Activated CD4-positive, alpha-beta T cell treated with anti-CD3 and anti-CD28 coated beads, Interleukin-2, amount 50 U/mL, for 1 hour (primary cell): ENCODE data around the gene DNAJA3.

Experiments used
- DNase-seq: peaks from one replicate; pipeline ENCODE4 v3.0.0-alpha.2; 2020

The DNAJA3 gene

DNA sequence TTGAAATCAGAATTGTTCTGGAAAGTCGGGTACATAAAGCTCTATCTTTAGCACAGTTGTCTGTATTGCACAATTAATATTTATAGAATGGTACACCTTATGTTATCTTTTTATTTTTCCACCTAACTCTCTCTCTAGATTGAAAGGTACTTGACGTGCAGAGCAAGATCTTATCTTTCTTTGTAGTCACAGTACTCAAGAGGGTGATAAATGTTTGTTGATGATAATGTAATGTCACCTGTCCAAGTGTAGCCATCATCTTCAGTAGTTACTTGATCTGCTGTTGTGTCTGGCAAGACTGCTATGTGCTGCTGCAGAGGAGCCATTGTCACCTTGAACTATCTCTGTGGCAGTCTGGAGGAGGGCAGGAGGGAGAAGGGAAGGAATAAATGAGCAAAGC is 55.9 kb downstream of the DNAJA3 start:
- no peak for DNase-seq

GRCh38 chr16:4481963-4482362 is 56.3 kb downstream of the DNAJA3 start:
- no peak for DNase-seq

- no peak for DNase-seq
These were observed 60.6 kb downstream of the DNAJA3 start for GRCh38 chr16:4486126-4486893.

DNA sequence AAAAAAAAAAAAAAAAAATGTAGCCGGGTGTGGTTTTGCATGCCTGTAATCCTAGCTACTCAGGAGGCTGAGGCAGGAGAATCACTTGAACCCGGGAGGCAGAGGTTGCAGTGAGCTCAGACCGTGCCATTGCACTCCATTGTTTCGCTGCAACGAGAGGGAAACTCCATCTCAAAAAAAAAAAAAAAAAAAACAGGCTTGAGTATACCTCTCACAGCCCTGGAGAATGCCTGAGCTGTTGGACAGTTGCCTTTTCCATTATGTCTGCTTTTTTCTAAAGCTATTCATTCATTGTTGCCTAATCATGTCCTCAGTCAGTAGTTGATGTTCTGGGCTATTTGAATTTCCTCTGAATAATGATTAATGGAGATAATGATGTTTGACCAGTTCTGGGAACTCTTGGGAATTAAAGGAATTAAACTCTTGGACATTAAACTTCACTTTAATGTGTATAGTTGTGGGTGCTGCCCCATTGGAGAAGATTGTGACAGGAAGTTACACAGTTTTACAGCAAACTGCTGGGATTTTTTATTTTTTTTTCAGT is 62.4 kb downstream of the DNAJA3 start:
- DNase-seq: no peak

GRCh38 chr16:4488499-4488967 is 62.9 kb downstream of the DNAJA3 start:
- DNase-seq: no peak

DNA sequence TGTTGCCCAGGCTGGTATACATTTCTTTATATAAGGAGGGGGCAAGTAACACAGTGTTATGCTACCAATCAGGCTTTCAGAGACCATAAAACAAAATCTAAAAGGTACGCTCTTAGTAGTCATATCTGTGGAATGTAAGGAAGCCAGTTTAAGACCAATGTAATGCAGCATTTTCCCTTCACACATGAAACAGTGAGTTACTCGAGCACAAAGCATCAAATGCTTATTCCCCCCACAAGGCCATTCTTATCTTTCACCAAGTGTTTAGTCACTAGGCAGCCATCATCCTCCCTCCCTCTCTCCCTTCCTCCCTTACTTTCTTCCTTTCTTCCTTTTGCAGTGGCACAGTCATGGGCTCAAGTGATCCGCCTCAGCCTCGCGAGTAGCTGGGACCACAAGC is 63.4 kb downstream of the DNAJA3 start:
- DNase-seq: no peak

DNA sequence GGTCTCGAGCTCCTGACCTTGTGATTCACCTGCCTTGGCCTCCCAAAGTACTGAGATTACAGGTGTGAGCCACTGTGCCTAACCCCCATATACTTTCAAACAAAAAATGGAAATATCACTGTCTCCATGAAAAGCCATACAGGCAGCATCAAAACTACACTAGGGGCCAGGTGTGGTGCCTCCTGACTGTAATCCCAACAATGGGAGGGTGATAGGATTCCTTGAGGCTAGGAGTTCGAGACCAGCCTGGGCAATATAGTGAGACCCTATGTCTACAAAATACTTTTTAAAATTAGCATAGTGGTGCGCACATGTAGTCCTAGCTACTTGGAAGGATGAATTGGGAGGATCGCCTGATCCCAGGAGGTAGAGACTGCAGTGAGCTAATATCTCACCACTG is 66.2 kb downstream of the DNAJA3 start:
- DNase-seq: no peak

- no peak for DNase-seq
These were observed 69.2 kb downstream of the DNAJA3 start for GRCh38 chr16:4494746-4495490.

DNA sequence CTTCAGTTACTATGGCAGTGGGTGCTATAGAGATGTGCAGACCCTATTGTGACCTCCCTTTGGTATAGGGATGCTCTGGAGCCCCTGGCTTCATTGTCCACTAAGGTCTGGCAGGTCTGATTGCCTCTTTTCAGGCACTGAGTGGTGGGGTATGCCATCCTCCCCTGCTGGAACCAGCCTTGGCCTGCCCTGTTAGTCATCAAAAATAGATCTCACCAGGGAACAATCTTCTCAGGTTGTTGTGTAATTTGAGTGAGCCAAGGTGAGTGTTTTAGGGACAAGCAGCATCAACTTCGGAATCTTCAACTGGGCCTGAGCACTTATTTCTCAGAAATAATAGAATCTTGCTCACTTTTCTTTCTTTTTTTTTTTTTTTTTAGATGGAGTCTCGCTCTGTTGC is 70.1 kb downstream of the DNAJA3 start:
- DNase-seq: no peak

- DNase-seq: no peak
These were observed 70.6 kb downstream of the DNAJA3 start for GRCh38 chr16:4496305-4496704.

DNA sequence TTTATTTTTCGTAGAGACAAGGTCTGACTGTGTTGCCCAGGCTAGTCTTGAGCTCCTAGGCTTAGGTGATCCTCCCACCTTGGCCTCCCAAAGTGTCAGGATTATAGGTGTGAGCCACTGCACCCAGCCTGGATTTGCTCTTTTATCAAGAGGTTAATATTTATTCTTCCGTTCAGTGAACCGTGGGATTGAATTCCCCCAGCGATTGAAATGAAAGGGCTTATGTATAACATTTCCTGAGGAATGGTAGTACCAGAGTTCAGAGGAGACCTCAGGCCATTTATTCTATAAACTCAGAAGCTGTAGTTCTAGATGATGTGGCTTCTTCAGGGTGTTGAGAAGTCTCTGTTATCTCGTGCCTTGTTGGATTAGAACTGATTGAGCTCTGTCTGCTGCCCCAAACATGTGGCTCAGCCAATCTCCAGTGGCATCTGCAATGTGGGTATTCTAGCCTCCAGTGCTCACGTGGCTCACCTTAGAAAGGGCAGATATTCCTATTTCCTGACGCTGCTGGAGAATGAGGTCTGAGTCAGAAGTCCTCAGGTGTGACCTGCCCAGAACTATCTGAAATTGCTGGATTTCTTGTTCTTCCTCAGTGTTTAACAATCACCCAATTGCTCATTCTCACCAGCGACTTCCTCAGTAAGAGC is 73.0 kb downstream of the DNAJA3 start:
- DNase-seq: no peak

DNA sequence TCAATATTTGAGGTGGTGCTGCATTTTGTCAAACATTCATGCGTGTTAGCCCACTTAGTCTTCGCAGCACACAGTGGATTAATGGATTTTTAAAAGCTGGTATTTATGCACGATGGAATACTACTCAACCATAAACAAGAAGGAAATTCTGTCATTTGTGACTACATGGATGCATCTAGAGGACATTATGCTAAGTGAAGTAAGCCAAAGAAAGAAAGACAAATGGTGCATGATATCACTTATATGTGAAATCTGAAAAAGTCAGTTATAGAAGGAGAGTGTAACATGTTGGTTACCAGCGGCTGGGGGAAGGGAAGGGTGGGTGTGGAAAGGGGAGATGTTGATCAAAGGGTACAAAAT is 73.5 kb downstream of the DNAJA3 start:
- DNase-seq: no peak

GRCh38 chr16:4500272-4500671 is 74.6 kb downstream of the DNAJA3 start:
- no peak for DNase-seq

GRCh38 chr16:4501071-4501478 is 75.4 kb downstream of the DNAJA3 start:
- no peak for DNase-seq

DNA sequence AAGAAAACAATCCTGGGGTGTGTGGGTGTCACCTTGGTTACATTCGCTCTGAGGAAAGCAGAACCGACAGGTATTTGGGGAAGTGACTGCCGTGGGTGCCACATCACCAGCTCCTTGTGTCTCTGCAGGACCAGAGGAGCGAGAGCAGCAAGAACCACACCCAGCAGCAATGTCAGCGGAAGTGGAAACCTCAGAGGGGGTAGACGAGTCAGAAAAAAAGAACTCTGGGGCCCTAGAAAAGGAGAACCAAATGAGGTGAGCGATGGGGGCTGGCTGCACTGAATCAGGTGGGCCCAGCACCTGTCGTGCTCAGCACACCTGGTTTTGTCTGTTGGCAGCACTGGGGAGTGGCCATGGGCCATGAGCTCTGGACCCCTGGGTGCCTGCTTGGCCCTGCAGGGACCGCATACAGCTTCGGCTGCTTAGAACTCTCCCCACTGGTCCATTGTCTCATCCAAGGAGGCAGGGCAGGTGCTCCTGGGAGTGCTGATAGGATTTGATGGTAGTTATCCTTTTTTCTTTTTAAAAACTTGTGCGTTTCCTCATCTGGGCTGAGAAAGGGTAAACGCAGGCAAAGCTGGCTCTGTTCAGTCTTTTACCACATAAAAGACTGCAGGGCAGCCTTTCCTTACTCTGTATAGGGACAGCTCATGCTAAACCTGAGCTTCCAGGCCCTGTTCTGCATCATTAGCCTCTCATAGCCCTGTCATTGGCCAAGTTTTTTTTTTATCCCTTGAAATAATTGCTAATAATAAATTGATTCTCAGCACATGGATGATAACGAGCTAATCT is 79.9 kb downstream of the DNAJA3 start:
- peak; percentile 76 for DNase-seq
